Kidney epithelial cell (primary cell): ENCODE results near the gene TMEM245. TPM values are rescaled to one million over a fixed set of nuclear protein-coding genes. Genes with fewer than 3 reads are reported as not detected.

Experiments
- DNase-seq: peaks from one replicate; pipeline ENCODE4 v3.0.0-alpha.2; 2010; ENCODE audit warnings: low read depth
- H3K27me3 ChIP-seq: 2 replicates; pipeline ENCODE4 v1.6.0; 2011; ENCODE audit warnings: low read length; ENCODE audit not compliant: control insufficient read depth, insufficient read depth
- H3K36me3 ChIP-seq: 2 replicates; pipeline ENCODE4 v1.5.1; 2011; ENCODE audit warnings: low read length; ENCODE audit not compliant: control insufficient read depth, insufficient read depth
- H3K4me3 ChIP-seq: 2 replicates; pipeline ENCODE4 v1.5.1; 2011; ENCODE audit warnings: low read depth, mild to moderate bottlenecking, control low read depth, low read length
- total RNA-seq: library from RNA; depleted of rRNA; stranded (reverse); fragments of >200 nt; gene quantifications from 2 replicates; pipeline ENCODE4 v1.2.3, GENCODE V29; 2015
- TF ChIP-seq, protein P1 (sequence below): IDR thresholded peaks from 2 replicates; pipeline ENCODE4 v1.5.1; 2011; ENCODE audit warnings: mild to moderate bottlenecking, moderate library complexity, low read length, control low read depth, inconsistent platforms; ENCODE audit not compliant: insufficient read depth, poor library complexity, severe bottlenecking

The TMEM245 gene
- total RNA-seq, 1 donor from 2014 or later, result 44.5 TPM

DNA sequence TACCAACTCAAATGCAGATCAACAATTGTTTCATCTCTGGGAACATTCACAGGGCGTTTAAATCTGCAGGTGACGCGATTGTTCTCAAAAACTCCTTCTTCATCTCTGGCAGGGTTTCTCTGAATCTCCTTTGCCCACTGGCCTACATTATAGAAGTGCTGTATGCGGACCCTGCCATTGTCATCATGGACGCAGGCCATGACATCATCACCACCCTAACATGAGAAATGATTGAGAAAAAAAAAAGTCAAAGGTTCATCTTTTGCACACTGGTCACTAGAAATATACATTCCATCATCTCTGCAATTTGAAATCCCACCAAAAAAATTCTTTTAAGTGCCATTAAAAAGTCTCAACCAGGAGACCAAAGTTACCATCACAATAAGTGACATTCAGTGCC lies 21.6 kb upstream of the TMEM245 start:
- H3K36me3 ChIP-seq, result no peaks in the 10 kb centered on the region
- no peak for DNase-seq
- no peaks in the 10 kb centered on the region for H3K27me3 ChIP-seq
- H3K4me3 ChIP-seq, result no peak overlapping the region
- TF ChIP-seq, protein P1, sequence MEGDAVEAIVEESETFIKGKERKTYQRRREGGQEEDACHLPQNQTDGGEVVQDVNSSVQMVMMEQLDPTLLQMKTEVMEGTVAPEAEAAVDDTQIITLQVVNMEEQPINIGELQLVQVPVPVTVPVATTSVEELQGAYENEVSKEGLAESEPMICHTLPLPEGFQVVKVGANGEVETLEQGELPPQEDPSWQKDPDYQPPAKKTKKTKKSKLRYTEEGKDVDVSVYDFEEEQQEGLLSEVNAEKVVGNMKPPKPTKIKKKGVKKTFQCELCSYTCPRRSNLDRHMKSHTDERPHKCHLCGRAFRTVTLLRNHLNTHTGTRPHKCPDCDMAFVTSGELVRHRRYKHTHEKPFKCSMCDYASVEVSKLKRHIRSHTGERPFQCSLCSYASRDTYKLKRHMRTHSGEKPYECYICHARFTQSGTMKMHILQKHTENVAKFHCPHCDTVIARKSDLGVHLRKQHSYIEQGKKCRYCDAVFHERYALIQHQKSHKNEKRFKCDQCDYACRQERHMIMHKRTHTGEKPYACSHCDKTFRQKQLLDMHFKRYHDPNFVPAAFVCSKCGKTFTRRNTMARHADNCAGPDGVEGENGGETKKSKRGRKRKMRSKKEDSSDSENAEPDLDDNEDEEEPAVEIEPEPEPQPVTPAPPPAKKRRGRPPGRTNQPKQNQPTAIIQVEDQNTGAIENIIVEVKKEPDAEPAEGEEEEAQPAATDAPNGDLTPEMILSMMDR, result no peak

DNA sequence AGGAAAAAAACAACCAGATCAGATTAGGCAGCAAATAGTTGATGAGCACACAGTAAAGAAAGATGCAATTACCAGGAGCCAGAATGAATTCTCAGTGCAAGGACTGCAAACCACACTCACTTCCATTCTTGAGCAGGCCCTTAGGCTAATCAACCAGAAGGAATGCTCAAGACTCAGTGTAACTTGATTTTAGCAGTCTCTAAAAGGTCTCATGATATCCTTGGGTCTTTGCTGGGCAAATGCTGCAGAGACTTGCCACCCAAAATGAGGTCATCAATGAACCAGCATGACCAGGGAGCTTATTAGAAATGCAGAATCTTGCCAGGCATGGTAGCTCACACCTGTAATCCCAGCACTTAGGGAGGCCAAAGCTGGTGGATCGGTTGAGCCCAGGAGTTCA lies 20.1 kb upstream of the TMEM245 start:
- H3K4me3 ChIP-seq, result no peak overlapping the region
- TF ChIP-seq, protein P1, result no peak
- no peaks in the 10 kb centered on the region for H3K27me3 ChIP-seq
- no peak for DNase-seq
- no peaks in the 10 kb centered on the region for H3K36me3 ChIP-seq

DNA sequence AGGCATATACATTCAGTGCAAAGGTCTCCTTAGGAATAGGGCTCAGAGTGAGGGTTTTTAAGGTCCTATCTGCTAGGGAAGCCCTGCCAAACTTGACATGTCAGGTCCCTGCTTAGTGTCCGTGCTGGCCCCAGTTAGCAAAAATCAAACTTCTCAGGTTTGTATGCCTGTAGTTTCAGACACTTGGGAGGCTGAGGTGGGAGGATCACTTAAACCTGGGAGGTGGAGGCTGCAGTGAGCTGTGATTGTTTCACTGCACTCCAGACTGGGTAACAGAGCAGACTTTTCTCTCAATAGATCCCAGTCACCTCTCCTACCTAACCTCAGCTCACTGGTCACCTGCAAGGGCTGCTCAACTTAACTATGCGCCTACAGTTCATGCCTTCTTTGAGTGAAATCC lies 18.7 kb upstream of the TMEM245 start:
- Histone ChIP-seq H3K27me3 (no peaks in the 10 kb centered on the region), H3K4me3 (no peak overlapping the region), H3K36me3 (no peaks in the 10 kb centered on the region)
- DNase-seq, result no peak
- TF ChIP-seq, protein P1, result no peak

DNA sequence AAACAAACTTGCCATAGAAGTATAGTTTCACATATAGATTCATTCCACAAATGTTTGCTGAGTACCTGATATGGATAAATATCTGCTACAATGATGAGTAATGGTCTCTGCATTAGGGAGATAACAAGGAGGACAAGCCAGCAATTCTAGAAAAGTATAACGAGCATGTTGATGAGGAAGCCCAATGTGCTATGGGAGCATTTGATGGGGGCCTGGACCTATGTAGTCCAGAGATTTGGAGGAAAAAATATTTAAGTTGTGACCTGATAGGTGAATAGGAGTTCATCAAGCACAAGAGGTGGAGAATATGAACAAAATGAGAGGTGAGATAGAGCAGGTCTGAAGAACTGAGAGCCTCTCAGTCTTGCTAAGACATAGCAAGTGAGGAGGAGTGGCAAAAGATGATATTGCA lies 14.4 kb upstream of the TMEM245 start:
- DNase-seq, result no peak
- Histone ChIP-seq H3K4me3 (no peak overlapping the region), H3K36me3 (no peaks in the 10 kb centered on the region), H3K27me3 (no peaks in the 10 kb centered on the region)
- TF ChIP-seq, protein P1, result no peak

DNA sequence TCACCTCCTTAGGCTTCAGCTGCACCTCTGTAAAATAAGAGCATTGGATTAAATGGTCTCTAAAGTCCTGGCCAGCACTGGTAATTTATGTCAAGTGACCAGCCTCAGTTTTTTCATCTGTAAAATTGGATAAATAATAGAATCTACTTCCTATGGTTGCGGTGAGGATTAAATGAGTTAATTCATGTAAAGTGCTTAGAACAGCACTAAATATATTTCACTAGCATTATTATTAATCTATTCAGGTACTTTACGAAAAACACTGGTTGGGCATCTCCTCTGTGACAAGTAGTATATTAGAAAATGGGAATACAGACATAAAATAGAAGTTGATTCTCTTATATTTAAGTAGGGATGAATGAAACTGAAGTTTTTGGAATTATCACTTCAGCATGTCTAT lies 13.8 kb upstream of the TMEM245 start:
- TF ChIP-seq, protein P1, result no peak
- H3K4me3 ChIP-seq, result no peak overlapping the region
- H3K36me3 ChIP-seq, result no peaks in the 10 kb centered on the region
- no peak for DNase-seq
- H3K27me3 ChIP-seq, result no peaks in the 10 kb centered on the region

DNA sequence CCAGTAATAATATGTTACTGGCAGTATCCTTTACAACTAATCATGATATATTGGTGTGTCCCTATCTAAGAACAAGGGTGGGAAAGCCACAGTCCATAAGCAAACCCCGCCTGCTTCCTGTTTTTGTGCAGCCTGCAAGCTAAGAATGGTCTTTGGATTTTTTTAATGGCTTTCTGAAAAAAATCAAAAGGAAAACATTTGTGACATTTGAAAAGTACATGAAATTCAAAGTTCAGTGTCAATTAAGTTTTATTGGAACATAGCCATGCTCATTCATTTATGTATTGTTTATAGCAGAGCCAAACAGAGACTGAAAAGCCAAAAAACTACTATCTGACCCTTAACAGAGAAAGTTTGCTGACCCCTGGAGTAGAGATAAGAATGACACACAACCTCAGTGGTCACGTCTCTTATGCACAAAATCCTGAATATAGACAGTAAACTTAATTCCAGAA lies 12.8 kb upstream of the TMEM245 start:
- H3K36me3 ChIP-seq, result no peaks in the 10 kb centered on the region

More for the DNA sequence above, 12.8 kb upstream of the TMEM245 start:
- no peak for DNase-seq
- Histone ChIP-seq H3K4me3 (no peak overlapping the region), H3K27me3 (no peaks in the 10 kb centered on the region)
- TF ChIP-seq, protein P1, result no peak
